Measurements from ENCODE around the gene CSHL1.

DNA sequence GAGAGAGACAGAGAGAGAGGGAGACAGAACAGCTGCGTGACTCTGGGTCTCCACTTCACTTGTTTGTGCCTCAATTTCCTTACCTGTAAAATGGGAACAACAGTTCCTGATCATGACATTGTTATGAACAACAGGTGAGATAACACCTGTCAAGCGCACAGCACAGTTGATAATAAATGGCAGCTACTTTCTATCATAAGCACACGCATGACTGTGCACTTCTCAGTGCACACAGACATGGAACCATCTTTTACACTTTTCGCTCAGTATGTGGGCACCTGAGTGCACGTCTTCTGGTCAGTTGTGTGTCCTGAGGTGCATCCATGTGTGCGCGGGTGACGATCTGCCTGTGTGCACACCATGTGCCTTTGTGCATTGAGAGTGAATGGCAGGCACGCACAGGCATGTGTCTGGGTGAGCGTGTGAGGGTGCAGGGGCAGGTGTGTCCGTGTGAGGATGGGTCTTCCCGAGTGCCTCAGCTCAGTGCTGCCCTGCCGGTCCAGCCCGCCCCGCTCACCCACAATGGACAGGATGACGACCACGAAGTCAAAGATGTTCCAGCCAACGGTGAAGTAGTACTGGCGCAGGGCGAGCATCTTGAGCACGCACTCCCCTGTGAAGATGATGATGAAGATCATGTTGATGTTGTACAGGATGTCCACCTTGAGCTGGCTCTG is 31.4 kb upstream of the CSHL1 start:
- no peak for TF ChIP-seq ZNF436 (CRISPR knock-in tag; IDR thresholded peaks at IDR 0.05)
- TF ChIP-seq PHB (CRISPR knock-in tag; IDR thresholded peaks at IDR 0.05) = no peak
- TF ChIP-seq, protein P1, sequence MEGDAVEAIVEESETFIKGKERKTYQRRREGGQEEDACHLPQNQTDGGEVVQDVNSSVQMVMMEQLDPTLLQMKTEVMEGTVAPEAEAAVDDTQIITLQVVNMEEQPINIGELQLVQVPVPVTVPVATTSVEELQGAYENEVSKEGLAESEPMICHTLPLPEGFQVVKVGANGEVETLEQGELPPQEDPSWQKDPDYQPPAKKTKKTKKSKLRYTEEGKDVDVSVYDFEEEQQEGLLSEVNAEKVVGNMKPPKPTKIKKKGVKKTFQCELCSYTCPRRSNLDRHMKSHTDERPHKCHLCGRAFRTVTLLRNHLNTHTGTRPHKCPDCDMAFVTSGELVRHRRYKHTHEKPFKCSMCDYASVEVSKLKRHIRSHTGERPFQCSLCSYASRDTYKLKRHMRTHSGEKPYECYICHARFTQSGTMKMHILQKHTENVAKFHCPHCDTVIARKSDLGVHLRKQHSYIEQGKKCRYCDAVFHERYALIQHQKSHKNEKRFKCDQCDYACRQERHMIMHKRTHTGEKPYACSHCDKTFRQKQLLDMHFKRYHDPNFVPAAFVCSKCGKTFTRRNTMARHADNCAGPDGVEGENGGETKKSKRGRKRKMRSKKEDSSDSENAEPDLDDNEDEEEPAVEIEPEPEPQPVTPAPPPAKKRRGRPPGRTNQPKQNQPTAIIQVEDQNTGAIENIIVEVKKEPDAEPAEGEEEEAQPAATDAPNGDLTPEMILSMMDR (IDR thresholded peaks at IDR 0.05 in 2 of 3, conservative IDR thresholded peaks at IDR 0.05 in 1 of 3; ENCODE audit: insufficient read depth in 2 of 3, low read depth in 1 of 3, low read length in 3 of 3) = no peak
- TF ChIP-seq, protein P2, sequence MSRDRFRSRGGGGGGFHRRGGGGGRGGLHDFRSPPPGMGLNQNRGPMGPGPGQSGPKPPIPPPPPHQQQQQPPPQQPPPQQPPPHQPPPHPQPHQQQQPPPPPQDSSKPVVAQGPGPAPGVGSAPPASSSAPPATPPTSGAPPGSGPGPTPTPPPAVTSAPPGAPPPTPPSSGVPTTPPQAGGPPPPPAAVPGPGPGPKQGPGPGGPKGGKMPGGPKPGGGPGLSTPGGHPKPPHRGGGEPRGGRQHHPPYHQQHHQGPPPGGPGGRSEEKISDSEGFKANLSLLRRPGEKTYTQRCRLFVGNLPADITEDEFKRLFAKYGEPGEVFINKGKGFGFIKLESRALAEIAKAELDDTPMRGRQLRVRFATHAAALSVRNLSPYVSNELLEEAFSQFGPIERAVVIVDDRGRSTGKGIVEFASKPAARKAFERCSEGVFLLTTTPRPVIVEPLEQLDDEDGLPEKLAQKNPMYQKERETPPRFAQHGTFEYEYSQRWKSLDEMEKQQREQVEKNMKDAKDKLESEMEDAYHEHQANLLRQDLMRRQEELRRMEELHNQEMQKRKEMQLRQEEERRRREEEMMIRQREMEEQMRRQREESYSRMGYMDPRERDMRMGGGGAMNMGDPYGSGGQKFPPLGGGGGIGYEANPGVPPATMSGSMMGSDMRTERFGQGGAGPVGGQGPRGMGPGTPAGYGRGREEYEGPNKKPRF (IDR thresholded peaks at IDR 0.05; ENCODE audit: low read depth, low read length) = no peak
- TF ChIP-seq POLR2A (conservative IDR thresholded peaks at IDR 0.05) = no peak
- no peak for TF ChIP-seq JUND (IDR thresholded peaks at IDR 0.05; ENCODE audit: borderline replicate concordance, low read depth, low read length)
- TF ChIP-seq JUND (tag; IDR thresholded peaks at IDR 0.05; ENCODE audit: borderline replicate concordance, low read depth, low read length) = no peak
- TF ChIP-seq SETDB1 (IDR thresholded peaks at IDR 0.05; ENCODE audit: low read length) = no peak
- TF ChIP-seq, protein P3, sequence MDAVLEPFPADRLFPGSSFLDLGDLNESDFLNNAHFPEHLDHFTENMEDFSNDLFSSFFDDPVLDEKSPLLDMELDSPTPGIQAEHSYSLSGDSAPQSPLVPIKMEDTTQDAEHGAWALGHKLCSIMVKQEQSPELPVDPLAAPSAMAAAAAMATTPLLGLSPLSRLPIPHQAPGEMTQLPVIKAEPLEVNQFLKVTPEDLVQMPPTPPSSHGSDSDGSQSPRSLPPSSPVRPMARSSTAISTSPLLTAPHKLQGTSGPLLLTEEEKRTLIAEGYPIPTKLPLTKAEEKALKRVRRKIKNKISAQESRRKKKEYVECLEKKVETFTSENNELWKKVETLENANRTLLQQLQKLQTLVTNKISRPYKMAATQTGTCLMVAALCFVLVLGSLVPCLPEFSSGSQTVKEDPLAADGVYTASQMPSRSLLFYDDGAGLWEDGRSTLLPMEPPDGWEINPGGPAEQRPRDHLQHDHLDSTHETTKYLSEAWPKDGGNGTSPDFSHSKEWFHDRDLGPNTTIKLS (IDR thresholded peaks at IDR 0.05; ENCODE audit: borderline replicate concordance, low read depth) = no peak
- no peak for TF ChIP-seq SAFB (IDR thresholded peaks at IDR 0.05; ENCODE audit: borderline replicate concordance, low read depth, low read length)
- TF ChIP-seq BHLHE40 (IDR thresholded peaks at IDR 0.05; ENCODE audit: low read length) = no peak
- no peak for TF ChIP-seq POLR2AphosphoS5 (IDR thresholded peaks at IDR 0.05; ENCODE audit: control insufficient read depth, insufficient read depth, low read depth, low read length)
- no peak for TF ChIP-seq RAD21 (CRISPR knock-in tag; conservative IDR thresholded peaks at IDR 0.05 in 1 of 2, IDR thresholded peaks at IDR 0.05 in 1 of 2)
- TF ChIP-seq HDAC2 (IDR thresholded peaks at IDR 0.05) = no peak
- TF ChIP-seq, protein P4, sequence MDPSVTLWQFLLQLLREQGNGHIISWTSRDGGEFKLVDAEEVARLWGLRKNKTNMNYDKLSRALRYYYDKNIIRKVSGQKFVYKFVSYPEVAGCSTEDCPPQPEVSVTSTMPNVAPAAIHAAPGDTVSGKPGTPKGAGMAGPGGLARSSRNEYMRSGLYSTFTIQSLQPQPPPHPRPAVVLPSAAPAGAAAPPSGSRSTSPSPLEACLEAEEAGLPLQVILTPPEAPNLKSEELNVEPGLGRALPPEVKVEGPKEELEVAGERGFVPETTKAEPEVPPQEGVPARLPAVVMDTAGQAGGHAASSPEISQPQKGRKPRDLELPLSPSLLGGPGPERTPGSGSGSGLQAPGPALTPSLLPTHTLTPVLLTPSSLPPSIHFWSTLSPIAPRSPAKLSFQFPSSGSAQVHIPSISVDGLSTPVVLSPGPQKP (CRISPR knock-in tag; IDR thresholded peaks at IDR 0.05) = no peak

Measured in K562 (cell line).